Mesothelial cell of epicardium (in vitro differentiated cells): Measurements from ENCODE around the gene CCDC93. TPM values are rescaled to one million over a fixed set of nuclear protein-coding genes. Genes with fewer than 3 reads are reported as not detected.

ENCODE experiments used
- DNase-seq, 2 experiments: peaks; one replicate each; pipeline ENCODE4 v3.0.0; 2021; ENCODE audit warnings: low spot score in 2 of 2; ENCODE audit not compliant: unreplicated experiment in 2 of 2
- H3K27ac Mint-ChIP-seq: 2 replicates; pipeline ENCODE4 v1.8.0; 2021; ENCODE audit warnings: mixed read lengths
- H3K27me3 Mint-ChIP-seq: 2 replicates; pipeline ENCODE4 v1.8.0; 2021; ENCODE audit warnings: low read depth, mixed read lengths
- H3K36me3 Mint-ChIP-seq: 2 replicates; pipeline ENCODE4 v1.8.0; 2021; ENCODE audit warnings: mixed read lengths
- H3K4me1 Mint-ChIP-seq: 2 replicates; pipeline ENCODE4 v1.8.0; 2021; ENCODE audit warnings: mixed read lengths
- H3K4me3 Mint-ChIP-seq: 2 replicates; pipeline ENCODE4 v1.8.0; 2021; ENCODE audit warnings: mild to moderate bottlenecking, moderate library complexity, mixed read lengths
- H3K9me3 Mint-ChIP-seq: 2 replicates; pipeline ENCODE4 v1.8.0; 2021; ENCODE audit warnings: mixed read lengths
- CTCF ChIP-seq: fragments of 200-600 bp; sonication (generic); IDR thresholded peaks from one replicate; pipeline ENCODE4 v1.5.0; 2021; ENCODE audit warnings: antibody characterized with exemption; ENCODE audit not compliant: unreplicated experiment
- total RNA-seq: library from RNA; stranded (reverse); gene quantifications from 3 replicates; pipeline ENCODE4 v1.2.1, GENCODE V29; 2021

CCDC93 gene
- total RNA-seq, 1 donor from 2014 or later, result 46.9 TPM

GRCh38 chr2:118058951-118059350 is 45.1 kb upstream of the CCDC93 start:
- TF ChIP-seq CTCF, result no peak
- Mint-ChIP-seq H3K27ac (no peak overlapping the region), H3K4me1 (peaks cover 3% of the 10 kb centered on the region), H3K27me3 (peaks cover 88% of the 10 kb centered on the region), H3K9me3 (no peaks in the 10 kb centered on the region), H3K36me3 (no peaks in the 10 kb centered on the region), H3K4me3 (no peak overlapping the region)
- DNase-seq, result no peak

- DNase-seq, result no peak
- no peak overlapping the region for H3K4me3 Mint-ChIP-seq
- H3K4me1 Mint-ChIP-seq, result peaks cover 6% of the 10 kb centered on the region
- no peak for TF ChIP-seq CTCF
- peaks cover 87% of the 10 kb centered on the region for H3K27me3 Mint-ChIP-seq
- H3K27ac Mint-ChIP-seq, result no peak overlapping the region
- no peaks in the 10 kb centered on the region for H3K36me3 Mint-ChIP-seq
- H3K9me3 Mint-ChIP-seq, result no peaks in the 10 kb centered on the region
Observed at GRCh38 chr2:118056801-118057200, 42.9 kb upstream of the CCDC93 start.

- H3K27me3 Mint-ChIP-seq, result peaks cover 85% of the 10 kb centered on the region
Observed at GRCh38 chr2:118056165-118056534, 42.3 kb upstream of the CCDC93 start.

GRCh38 chr2:118055512-118056164 is 41.8 kb upstream of the CCDC93 start:
- Mint-ChIP-seq H3K4me1 (peaks cover 12% of the 10 kb centered on the region), H3K27me3 (peaks cover 82% of the 10 kb centered on the region), H3K4me3 (no peak overlapping the region), H3K27ac (no peak overlapping the region), H3K9me3 (no peaks in the 10 kb centered on the region), H3K36me3 (no peaks in the 10 kb centered on the region)
- DNase-seq, result no peak
- no peak for TF ChIP-seq CTCF

More at GRCh38 chr2:118056165-118056534, 42.3 kb upstream of the CCDC93 start:
- DNase-seq, result no peak
- peaks cover 7% of the 10 kb centered on the region for H3K4me1 Mint-ChIP-seq
- no peaks in the 10 kb centered on the region for H3K36me3 Mint-ChIP-seq
- no peak overlapping the region for H3K4me3 Mint-ChIP-seq
- no peak for TF ChIP-seq CTCF
- no peak overlapping the region for H3K27ac Mint-ChIP-seq
- no peaks in the 10 kb centered on the region for H3K9me3 Mint-ChIP-seq

GRCh38 chr2:118054213-118055008 is 40.5 kb upstream of the CCDC93 start:
- H3K4me3 Mint-ChIP-seq, result no peak overlapping the region
- no peak for TF ChIP-seq CTCF
- peaks cover 78% of the 10 kb centered on the region for H3K27me3 Mint-ChIP-seq
- no peak overlapping the region for H3K27ac Mint-ChIP-seq
- DNase-seq, result no peak
- H3K4me1 Mint-ChIP-seq, result peaks cover 22% of the 10 kb centered on the region
- H3K9me3 Mint-ChIP-seq, result no peaks in the 10 kb centered on the region
- H3K36me3 Mint-ChIP-seq, result no peaks in the 10 kb centered on the region
